SU-DHL-6 (cell line): ENCODE measurements around the gene ZDHHC8.

Experiments used
- CTCF ChIP-seq: fragments of 200-600 bp; sonication (generic); IDR thresholded peaks from one replicate; pipeline ENCODE4 v1.5.1; 2017; ENCODE audit warnings: antibody characterized with exemption, mild to moderate bottlenecking, low read length, moderate library complexity; ENCODE audit not compliant: insufficient read depth, poor library complexity, severe bottlenecking
- EZH2phosphoT487 ChIP-seq: fragments of 200-600 bp; sonication (generic), shearing (Covaris generic); conservative IDR thresholded peaks from 2 replicates; pipeline ENCODE4 v1.6.1; 2018; ENCODE audit warnings: mild to moderate bottlenecking, antibody characterized with exemption, low read length, moderate library complexity, mixed read lengths

DNA sequence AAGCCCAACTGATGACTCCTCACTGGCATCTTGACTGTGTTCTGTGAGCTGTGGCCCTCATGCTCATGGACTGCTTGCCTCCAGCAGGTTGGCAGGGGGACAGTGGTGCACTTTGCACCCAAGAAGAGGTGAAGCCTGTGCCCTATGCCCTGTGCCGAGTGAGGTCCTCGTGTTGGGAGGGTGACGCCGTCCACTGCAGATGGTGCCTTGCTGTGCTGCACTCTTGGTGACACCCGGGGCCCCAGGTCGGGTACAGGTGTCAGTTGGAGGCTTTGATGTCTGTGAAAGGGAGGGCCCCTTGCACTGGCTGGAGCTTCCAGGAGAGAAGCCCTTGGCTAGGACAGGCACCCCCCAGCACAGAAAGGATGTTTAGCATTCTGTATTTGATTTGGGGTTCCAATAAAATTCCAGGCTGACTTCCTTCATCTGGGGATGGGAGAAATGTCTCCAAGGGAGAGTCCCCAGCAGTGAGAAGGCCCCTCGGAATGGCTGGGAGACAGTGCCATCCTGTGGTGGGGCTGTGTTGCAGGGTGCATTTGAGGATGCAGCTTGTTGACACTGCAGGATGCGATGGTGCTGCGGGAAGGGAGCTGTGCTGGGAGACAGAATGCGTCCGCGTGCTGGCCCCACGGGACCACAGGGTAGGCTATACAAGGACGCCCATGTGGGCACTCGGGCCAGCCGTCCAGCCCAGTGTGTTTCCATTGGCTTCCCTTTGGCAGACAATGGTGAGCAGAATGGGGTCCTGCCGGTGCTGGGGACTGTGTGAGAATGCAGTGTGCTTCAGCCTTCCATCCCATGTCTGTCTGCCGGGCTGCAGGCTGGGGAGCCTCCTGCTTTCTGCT lies 2.5 kb upstream of the ZDHHC8 start:
- TF ChIP-seq CTCF (no peak), EZH2phosphoT487 (no peak)
